ENCODE results near the gene DDX25.

The DDX25 gene

DNA sequence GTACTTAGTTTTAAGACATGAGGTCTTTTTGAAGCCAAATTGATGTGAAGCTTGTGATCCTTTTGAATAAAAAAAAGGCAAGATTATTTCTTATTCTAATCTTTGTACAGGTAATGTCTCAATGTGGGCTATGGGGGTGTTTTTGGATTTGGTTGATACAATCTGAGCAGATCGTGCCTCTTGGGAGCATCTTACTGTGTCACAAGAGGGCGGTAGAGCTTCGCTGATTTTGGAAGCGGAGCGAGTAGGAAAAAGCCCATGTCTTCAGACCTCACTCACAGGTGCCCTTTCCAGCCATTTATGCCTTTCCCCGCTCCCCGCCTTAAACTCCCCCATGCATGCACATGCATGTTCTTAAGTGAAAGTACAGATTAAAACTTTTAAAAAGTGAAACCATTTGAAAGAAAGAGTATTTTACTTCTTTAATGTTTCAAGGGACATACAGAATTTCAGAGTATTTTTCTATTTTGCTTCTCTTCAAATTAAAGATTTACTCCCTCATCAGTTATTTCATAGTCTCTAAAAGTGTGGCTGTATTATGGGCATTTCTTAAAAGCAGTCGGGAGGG, 18.8 kb downstream of the DDX25 start:
- H3K79me2 ChIP-seq (ENCODE audit: control insufficient read depth, low read length) = no peaks in the 10 kb centered on the region
- H3K9me3 ChIP-seq (ENCODE audit: control insufficient read depth, insufficient read depth, low read length) = no peaks in the 10 kb centered on the region
- H3K36me3 ChIP-seq (ENCODE audit: control insufficient read depth, low read length) = no peaks in the 10 kb centered on the region
- H3K27me3 ChIP-seq (ENCODE audit: control insufficient read depth, low read length) = peaks cover 30% of the 10 kb centered on the region
- no peak overlapping the region for H3K4me3 ChIP-seq (ENCODE audit: low read length)
- no peak overlapping the region for H3K27ac ChIP-seq (ENCODE audit: low read depth, low read length)
- TF ChIP-seq EZH2phosphoT487 (IDR thresholded peaks at IDR 0.05; ENCODE audit: borderline replicate concordance, low read length) = no peak
- TF ChIP-seq, protein P1, sequence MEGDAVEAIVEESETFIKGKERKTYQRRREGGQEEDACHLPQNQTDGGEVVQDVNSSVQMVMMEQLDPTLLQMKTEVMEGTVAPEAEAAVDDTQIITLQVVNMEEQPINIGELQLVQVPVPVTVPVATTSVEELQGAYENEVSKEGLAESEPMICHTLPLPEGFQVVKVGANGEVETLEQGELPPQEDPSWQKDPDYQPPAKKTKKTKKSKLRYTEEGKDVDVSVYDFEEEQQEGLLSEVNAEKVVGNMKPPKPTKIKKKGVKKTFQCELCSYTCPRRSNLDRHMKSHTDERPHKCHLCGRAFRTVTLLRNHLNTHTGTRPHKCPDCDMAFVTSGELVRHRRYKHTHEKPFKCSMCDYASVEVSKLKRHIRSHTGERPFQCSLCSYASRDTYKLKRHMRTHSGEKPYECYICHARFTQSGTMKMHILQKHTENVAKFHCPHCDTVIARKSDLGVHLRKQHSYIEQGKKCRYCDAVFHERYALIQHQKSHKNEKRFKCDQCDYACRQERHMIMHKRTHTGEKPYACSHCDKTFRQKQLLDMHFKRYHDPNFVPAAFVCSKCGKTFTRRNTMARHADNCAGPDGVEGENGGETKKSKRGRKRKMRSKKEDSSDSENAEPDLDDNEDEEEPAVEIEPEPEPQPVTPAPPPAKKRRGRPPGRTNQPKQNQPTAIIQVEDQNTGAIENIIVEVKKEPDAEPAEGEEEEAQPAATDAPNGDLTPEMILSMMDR (IDR thresholded peaks at IDR 0.05; ENCODE audit: low read depth, low read length, poor library complexity, severe bottlenecking) = peak; percentile 75
- H3K4me1 ChIP-seq (ENCODE audit: control insufficient read depth, low read length) = no peaks in the 10 kb centered on the region
- H3K4me2 ChIP-seq (ENCODE audit: low read length) = no peak overlapping the region
- H3K9me2 ChIP-seq (replicated peaks; ENCODE audit: control insufficient read depth, low read length) = no peaks in the 10 kb centered on the region
- H4K20me1 ChIP-seq (ENCODE audit: control insufficient read depth, insufficient read depth, low read depth, low read length) = no peaks in the 10 kb centered on the region
- H3F3A ChIP-seq (ENCODE audit: control insufficient read depth, insufficient read depth) = no peaks in the 10 kb centered on the region

DNA sequence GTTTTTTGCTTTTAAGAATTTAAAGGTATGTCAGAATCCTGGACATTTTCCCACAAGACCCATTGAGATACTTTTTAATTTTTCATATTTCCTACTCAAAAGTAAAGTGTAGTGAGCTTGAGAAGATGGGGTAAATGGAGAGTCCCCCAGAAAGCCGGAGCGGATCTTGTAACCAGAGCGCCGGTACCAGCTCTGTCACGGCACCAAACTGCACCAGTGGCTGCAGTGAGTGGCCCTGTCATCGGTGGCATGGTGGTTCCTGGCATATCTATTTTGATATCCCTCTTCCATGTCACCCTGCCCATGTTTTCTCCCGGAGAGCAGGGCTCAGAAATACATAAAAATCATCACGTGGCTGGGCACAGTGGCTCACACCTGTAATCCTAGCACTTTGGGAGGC, 19.3 kb downstream of the DDX25 start:
- H3K27me3 ChIP-seq (ENCODE audit: control insufficient read depth, low read length) = peaks cover 29% of the 10 kb centered on the region
- H3F3A ChIP-seq (ENCODE audit: control insufficient read depth, insufficient read depth) = no peaks in the 10 kb centered on the region
- H3K36me3 ChIP-seq (ENCODE audit: control insufficient read depth, low read length) = no peaks in the 10 kb centered on the region
- no peak overlapping the region for H3K4me2 ChIP-seq (ENCODE audit: low read length)
- H3K9me3 ChIP-seq (ENCODE audit: control insufficient read depth, insufficient read depth, low read length) = no peaks in the 10 kb centered on the region
- no peak for TF ChIP-seq EZH2phosphoT487 (IDR thresholded peaks at IDR 0.05; ENCODE audit: borderline replicate concordance, low read length)
- TF ChIP-seq, protein P1 (IDR thresholded peaks at IDR 0.05; ENCODE audit: low read depth, low read length, poor library complexity, severe bottlenecking) = no peak
- no peaks in the 10 kb centered on the region for H3K79me2 ChIP-seq (ENCODE audit: control insufficient read depth, low read length)
- no peak overlapping the region for H3K4me3 ChIP-seq (ENCODE audit: low read length)
- no peaks in the 10 kb centered on the region for H4K20me1 ChIP-seq (ENCODE audit: control insufficient read depth, insufficient read depth, low read depth, low read length)
- H3K4me1 ChIP-seq (ENCODE audit: control insufficient read depth, low read length) = no peaks in the 10 kb centered on the region
- H3K9me2 ChIP-seq (replicated peaks; ENCODE audit: control insufficient read depth, low read length) = no peaks in the 10 kb centered on the region
- H3K27ac ChIP-seq (ENCODE audit: low read depth, low read length) = no peak overlapping the region

DNA sequence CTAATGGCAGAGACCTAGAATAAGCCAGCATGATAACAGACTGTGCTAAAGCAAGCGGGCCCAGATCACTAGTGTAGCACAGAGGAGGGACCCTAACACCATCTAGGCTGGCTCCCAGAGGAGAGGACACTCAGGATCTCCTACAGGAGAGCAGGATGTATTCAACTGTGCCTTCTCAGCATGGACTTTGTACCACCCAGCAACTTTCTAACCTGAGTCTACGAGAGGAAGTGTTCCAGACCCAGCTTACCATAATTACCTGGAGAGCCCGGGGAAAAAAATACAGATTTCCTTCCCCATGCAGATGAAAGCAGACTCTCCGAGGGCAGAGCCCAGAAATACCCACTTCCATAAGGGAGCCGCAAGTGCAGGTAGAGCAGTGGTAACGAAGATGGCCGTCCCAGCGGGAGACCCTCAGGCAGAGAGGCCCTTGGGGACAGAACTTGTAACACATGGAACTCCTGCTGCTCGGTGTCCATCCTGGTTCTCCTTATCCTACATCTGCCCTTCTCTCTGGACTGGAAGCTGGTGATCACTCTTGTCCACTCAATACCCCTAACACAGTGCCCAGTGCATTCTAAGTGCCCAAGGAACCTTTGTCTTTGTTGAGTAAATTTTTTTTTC, 20.2 kb downstream of the DDX25 start:
- Histone ChIP-seq H3K4me2 (ENCODE audit: low read length) (no peak overlapping the region), H4K20me1 (ENCODE audit: control insufficient read depth, insufficient read depth, low read depth, low read length) (no peaks in the 10 kb centered on the region), H3K4me3 (ENCODE audit: low read length) (no peak overlapping the region), H3K27ac (ENCODE audit: low read depth, low read length) (no peak overlapping the region), H3K79me2 (ENCODE audit: control insufficient read depth, low read length) (no peaks in the 10 kb centered on the region), H3K27me3 (ENCODE audit: control insufficient read depth, low read length) (peaks cover 32% of the 10 kb centered on the region), H3K9me2 (replicated peaks; ENCODE audit: control insufficient read depth, low read length) (no peaks in the 10 kb centered on the region), H3K9me3 (ENCODE audit: control insufficient read depth, insufficient read depth, low read length) (no peaks in the 10 kb centered on the region), H3F3A (ENCODE audit: control insufficient read depth, insufficient read depth) (no peaks in the 10 kb centered on the region), H3K36me3 (ENCODE audit: control insufficient read depth, low read length) (no peaks in the 10 kb centered on the region), H3K4me1 (ENCODE audit: control insufficient read depth, low read length) (no peaks in the 10 kb centered on the region)
- TF ChIP-seq, protein P1 (IDR thresholded peaks at IDR 0.05; ENCODE audit: low read depth, low read length, poor library complexity, severe bottlenecking) = no peak
- TF ChIP-seq EZH2phosphoT487 (IDR thresholded peaks at IDR 0.05; ENCODE audit: borderline replicate concordance, low read length) = no peak
